Glutamatergic neuron (in vitro differentiated cells): ENCODE data around the gene SNRNP48. TPM values are rescaled to one million over a fixed set of nuclear protein-coding genes. Genes with fewer than 3 reads are reported as not detected.

Experiments
- DNase-seq: peaks from one replicate; pipeline ENCODE4 v3.0.0; 2022
- H3K27ac Mint-ChIP-seq: one replicate; pipeline ENCODE4 v1.8.0; 2020; ENCODE audit warnings: mild to moderate bottlenecking, mixed read lengths, inconsistent platforms; ENCODE audit not compliant: unreplicated experiment
- H3K27me3 Mint-ChIP-seq: one replicate; pipeline ENCODE4 v1.8.0; 2020; ENCODE audit warnings: mild to moderate bottlenecking, moderate library complexity, mixed read lengths, inconsistent platforms; ENCODE audit not compliant: unreplicated experiment
- H3K36me3 Mint-ChIP-seq: one replicate; pipeline ENCODE4 v1.8.0; 2020; ENCODE audit warnings: mild to moderate bottlenecking, mixed read lengths, inconsistent platforms; ENCODE audit not compliant: unreplicated experiment
- H3K4me1 Mint-ChIP-seq: one replicate; pipeline ENCODE4 v1.8.0; 2020; ENCODE audit warnings: mild to moderate bottlenecking, low read depth, mixed read lengths, inconsistent platforms; ENCODE audit not compliant: unreplicated experiment
- H3K4me3 Mint-ChIP-seq: one replicate; pipeline ENCODE4 v1.8.0; 2020; ENCODE audit warnings: mild to moderate bottlenecking, mixed read lengths, inconsistent platforms; ENCODE audit not compliant: unreplicated experiment
- H3K9me3 Mint-ChIP-seq: one replicate; pipeline ENCODE4 v1.8.0; 2020; ENCODE audit warnings: mild to moderate bottlenecking, moderate library complexity, mixed read lengths, inconsistent platforms; ENCODE audit not compliant: unreplicated experiment
- total RNA-seq: library from RNA; stranded (reverse); fragmentation: NEBNext Ultra II Directional; extraction: Animal tissue kit (Norgen Biotek cat#: 25700); gene quantifications from one replicate; pipeline ENCODE4 v1.2.1, GENCODE V29; 2021; ENCODE audit not compliant: unreplicated experiment
- TF ChIP-seq, protein P1 (sequence below): fragments of 200-600 bp; sonication (generic); IDR thresholded peaks from one replicate; pipeline ENCODE4 v1.5.0; 2021; ENCODE audit not compliant: partially characterized antibody, unreplicated experiment

Gene SNRNP48
- total RNA-seq, 1 donor from 2014 or later, result 9.5 TPM

DNA sequence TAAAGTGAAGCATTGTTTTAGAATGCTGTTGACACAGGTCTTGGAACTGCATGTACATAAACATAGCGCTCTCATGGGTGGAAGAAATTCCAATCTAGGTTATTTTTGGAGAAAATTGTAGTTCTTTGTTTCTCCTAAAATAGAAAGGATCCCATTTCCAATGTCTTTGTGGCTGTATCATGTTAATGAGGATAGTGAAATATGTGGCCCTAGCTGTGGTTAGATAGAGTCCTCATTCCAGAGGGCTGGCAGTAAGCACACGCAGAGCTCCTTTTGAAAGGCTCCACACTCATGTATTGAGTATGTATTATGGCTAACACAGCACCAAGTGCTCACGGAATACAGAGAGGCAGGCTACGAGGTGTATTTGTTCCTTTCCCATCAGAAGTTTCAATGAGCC, 60.9 kb downstream of the SNRNP48 start:
- H3K4me3 Mint-ChIP-seq, result no peak overlapping the region
- peaks cover 2% of the 10 kb centered on the region for H3K9me3 Mint-ChIP-seq
- no peaks in the 10 kb centered on the region for H3K4me1 Mint-ChIP-seq
- no peaks in the 10 kb centered on the region for H3K36me3 Mint-ChIP-seq
- no peak overlapping the region for H3K27ac Mint-ChIP-seq
- peaks cover 2% of the 10 kb centered on the region for H3K27me3 Mint-ChIP-seq
- TF ChIP-seq, protein P1, sequence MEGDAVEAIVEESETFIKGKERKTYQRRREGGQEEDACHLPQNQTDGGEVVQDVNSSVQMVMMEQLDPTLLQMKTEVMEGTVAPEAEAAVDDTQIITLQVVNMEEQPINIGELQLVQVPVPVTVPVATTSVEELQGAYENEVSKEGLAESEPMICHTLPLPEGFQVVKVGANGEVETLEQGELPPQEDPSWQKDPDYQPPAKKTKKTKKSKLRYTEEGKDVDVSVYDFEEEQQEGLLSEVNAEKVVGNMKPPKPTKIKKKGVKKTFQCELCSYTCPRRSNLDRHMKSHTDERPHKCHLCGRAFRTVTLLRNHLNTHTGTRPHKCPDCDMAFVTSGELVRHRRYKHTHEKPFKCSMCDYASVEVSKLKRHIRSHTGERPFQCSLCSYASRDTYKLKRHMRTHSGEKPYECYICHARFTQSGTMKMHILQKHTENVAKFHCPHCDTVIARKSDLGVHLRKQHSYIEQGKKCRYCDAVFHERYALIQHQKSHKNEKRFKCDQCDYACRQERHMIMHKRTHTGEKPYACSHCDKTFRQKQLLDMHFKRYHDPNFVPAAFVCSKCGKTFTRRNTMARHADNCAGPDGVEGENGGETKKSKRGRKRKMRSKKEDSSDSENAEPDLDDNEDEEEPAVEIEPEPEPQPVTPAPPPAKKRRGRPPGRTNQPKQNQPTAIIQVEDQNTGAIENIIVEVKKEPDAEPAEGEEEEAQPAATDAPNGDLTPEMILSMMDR, result no peak
- no peak for DNase-seq

DNA sequence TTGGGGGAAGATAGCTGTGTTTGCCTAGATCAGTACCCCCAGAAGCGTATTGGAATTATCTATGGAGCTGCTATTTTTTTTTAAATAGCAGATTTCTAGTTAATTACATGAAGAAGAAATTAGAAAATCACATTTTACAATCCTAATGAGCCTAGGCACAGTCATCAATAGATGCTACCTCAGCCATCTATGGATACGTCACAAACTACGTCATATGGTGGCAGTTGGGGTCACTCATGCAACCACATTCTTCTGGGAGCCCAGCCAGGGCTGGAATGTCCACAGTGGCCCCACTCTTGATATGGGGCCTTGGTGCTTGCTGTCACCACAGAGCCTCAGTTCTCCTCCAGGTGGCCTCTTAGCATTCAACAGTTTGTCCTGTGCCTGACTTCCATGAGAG, 63.0 kb downstream of the SNRNP48 start:
- Mint-ChIP-seq H3K9me3 (peaks cover 2% of the 10 kb centered on the region), H3K27ac (no peak overlapping the region), H3K4me3 (no peak overlapping the region), H3K27me3 (peaks cover 2% of the 10 kb centered on the region), H3K36me3 (no peaks in the 10 kb centered on the region), H3K4me1 (no peaks in the 10 kb centered on the region)
- TF ChIP-seq, protein P1, result no peak
- no peak for DNase-seq

DNA sequence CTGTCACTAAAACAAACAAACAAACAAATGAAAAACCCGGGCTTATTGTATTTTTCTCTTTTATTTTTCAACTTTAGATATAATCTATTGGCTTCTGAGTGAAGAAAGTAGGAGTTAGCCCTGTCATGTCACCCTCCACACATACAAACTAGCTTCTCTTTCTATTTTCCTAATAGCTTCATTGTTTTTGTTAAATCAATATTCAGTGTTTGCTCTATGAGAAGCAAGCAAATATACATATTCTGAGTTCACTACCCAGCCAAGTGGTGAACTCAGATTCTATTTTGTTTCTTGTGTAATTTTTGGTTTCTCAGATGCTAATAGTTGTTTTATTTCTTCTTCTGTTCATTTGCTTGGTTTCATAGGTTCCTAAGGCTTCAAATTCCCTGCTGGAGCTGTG, 66.4 kb downstream of the SNRNP48 start:
- TF ChIP-seq, protein P1, result no peak
- no peak for DNase-seq
- H3K27ac Mint-ChIP-seq, result no peak overlapping the region
- H3K4me3 Mint-ChIP-seq, result no peak overlapping the region
- H3K27me3 Mint-ChIP-seq, result peaks cover 8% of the 10 kb centered on the region
- peaks cover 4% of the 10 kb centered on the region for H3K4me1 Mint-ChIP-seq
- H3K36me3 Mint-ChIP-seq, result no peaks in the 10 kb centered on the region
- peaks cover 2% of the 10 kb centered on the region for H3K9me3 Mint-ChIP-seq

DNA sequence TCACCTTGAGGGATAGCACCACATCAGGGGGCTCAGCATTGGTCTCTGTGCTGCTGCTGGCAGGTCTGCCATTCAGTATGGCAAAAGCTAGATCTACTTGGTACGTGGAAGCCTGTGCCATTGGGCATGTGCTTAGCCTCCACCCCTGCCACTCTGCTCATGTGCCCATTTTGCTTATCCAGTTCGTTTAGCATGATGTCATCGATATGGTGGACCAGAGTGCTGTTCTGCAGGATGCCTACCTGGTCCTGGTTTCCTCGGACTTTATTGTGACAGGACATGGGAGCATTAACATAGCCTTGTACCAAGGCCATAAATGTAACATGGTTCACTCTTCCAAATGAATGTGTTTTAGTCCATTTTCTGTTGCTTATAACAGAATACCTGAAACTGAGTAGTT, 68.5 kb downstream of the SNRNP48 start:
- no peak for DNase-seq
- Mint-ChIP-seq H3K27me3 (peaks cover 8% of the 10 kb centered on the region), H3K27ac (no peak overlapping the region), H3K9me3 (peaks cover 2% of the 10 kb centered on the region), H3K36me3 (no peaks in the 10 kb centered on the region), H3K4me3 (no peak overlapping the region), H3K4me1 (peaks cover 4% of the 10 kb centered on the region)
- TF ChIP-seq, protein P1, result no peak

DNA sequence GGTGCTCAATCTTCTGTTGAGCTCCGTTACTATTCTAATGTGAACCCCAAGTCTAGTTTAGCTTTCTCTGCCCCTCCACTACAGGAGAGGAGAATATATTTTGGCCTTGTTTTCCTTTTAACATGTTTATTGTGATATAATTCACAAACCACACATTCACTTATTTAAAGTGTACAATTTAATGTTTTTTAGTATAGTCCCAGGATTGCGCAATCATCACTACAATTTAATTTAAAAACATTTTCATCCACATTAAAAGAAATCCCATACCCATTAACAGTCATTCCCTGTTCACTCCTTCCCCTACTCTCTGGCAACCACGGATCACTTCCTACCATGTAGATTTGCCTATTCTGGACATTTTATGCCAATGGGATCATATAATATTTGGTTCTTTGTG, 71.4 kb downstream of the SNRNP48 start:
- Mint-ChIP-seq H3K4me1 (peaks cover 4% of the 10 kb centered on the region), H3K27me3 (peaks cover 6% of the 10 kb centered on the region), H3K9me3 (no peaks in the 10 kb centered on the region)

More for the DNA sequence above, 71.4 kb downstream of the SNRNP48 start:
- H3K36me3 Mint-ChIP-seq, result no peaks in the 10 kb centered on the region
- H3K4me3 Mint-ChIP-seq, result no peak overlapping the region
- DNase-seq, result no peak
- TF ChIP-seq, protein P1, result no peak
- no peak overlapping the region for H3K27ac Mint-ChIP-seq

Other genes starting within 250 kb of the SNRNP48 start
- not detected for gene CAGE1, start 200.5 kb upstream of the SNRNP48 start, total RNA-seq
- gene RIOK1, start 200.4 kb upstream of the SNRNP48 start, total RNA-seq, result 24.9 TPM
- gene DSP, start 48.5 kb upstream of the SNRNP48 start, total RNA-seq, result 8.9 TPM
- 0.25 TPM for gene BMP6, start 135.9 kb downstream of the SNRNP48 start, total RNA-seq